Liver (tissue), 9 donors: Measurements from ENCODE around the gene STAB1. TPM values are rescaled to one million over a fixed set of nuclear protein-coding genes. Genes with fewer than 3 reads are reported as not detected.

Experiments used
- DNase-seq: peaks from one replicate; pipeline ENCODE4 v3.0.0-alpha.2; 2017; ENCODE audit warnings: low spot score
- H3K27ac ChIP-seq, 2 donors: one replicate each; pipeline ENCODE4 v1.7.0; 2013; ENCODE audit warnings: inconsistent platforms in 2 of 2, low read length in 2 of 2, control low read depth in 1 of 2, low read depth in 1 of 2, mild to moderate bottlenecking in 1 of 2
- H3K27me3 ChIP-seq, 4 donors: one replicate each; pipeline versions ENCODE4 v1.6.1 to v1.7.0; 2013; ENCODE audit warnings: low read length in 3 of 4, inconsistent platforms in 1 of 4, mild to moderate bottlenecking in 1 of 4, moderate library complexity in 1 of 4; ENCODE audit not compliant: control insufficient read depth in 4 of 4, insufficient read depth in 4 of 4
- H3K36me3 ChIP-seq, 4 donors: one replicate each; pipeline versions ENCODE4 v1.6.1 to v1.7.0; 2013; ENCODE audit warnings: low read length in 3 of 4, mild to moderate bottlenecking in 3 of 4, low read depth in 1 of 4, moderate library complexity in 1 of 4; ENCODE audit not compliant: control insufficient read depth in 4 of 4, insufficient read depth in 3 of 4
- H3K4me1 ChIP-seq, 4 donors: one replicate each; pipeline versions ENCODE4 v1.6.1 to v1.7.0; 2013; ENCODE audit warnings: low read length in 3 of 4, mild to moderate bottlenecking in 3 of 4, moderate library complexity in 1 of 4; ENCODE audit not compliant: control insufficient read depth in 4 of 4, insufficient read depth in 4 of 4
- H3K4me3 ChIP-seq, 3 donors: one replicate each; pipeline versions ENCODE4 v1.6.1 to v1.7.0; 2013; ENCODE audit warnings: low read length in 3 of 3, control low read depth in 1 of 3, low read depth in 1 of 3, mild to moderate bottlenecking in 1 of 3
- H3K9ac ChIP-seq, 2 donors: one replicate each; pipeline ENCODE4 v1.7.0; 2013; ENCODE audit warnings: low read length in 2 of 2, mild to moderate bottlenecking in 2 of 2, moderate library complexity in 2 of 2, control low read depth in 1 of 2, low read depth in 1 of 2
- H3K9me3 ChIP-seq, 4 donors: one replicate each; pipeline versions ENCODE4 v1.6.1 to v1.7.0; 2013; ENCODE audit warnings: low read length in 3 of 4; ENCODE audit not compliant: control insufficient read depth in 4 of 4
- CTCF ChIP-seq: fragments of 150-350 bp; IDR thresholded peaks from 2 replicates; pipeline ENCODE4 v1.5.1; 2017; ENCODE audit warnings: improper control_type of control experiment, low read depth, low read length; ENCODE audit not compliant: missing input control
- EGR1 ChIP-seq, 2 donors: IDR thresholded peaks; 2 replicates each; pipeline ENCODE4 v1.6.1; 2016 to 2018; ENCODE audit warnings: antibody characterized with exemption in 2 of 2, low read depth in 2 of 2
- FOXA1 ChIP-seq: IDR thresholded peaks from 2 replicates; pipeline ENCODE4 v1.6.1; 2016; ENCODE audit warnings: antibody characterized with exemption
- FOXA2 ChIP-seq: IDR thresholded peaks from 2 replicates; pipeline ENCODE4 v1.6.1; 2016; ENCODE audit warnings: antibody characterized with exemption
- GABPA ChIP-seq, 2 donors: IDR thresholded peaks in 1 of 2; conservative IDR thresholded peaks in 1 of 2; 2 replicates each; pipeline ENCODE4 v1.6.1; 2016; ENCODE audit warnings: antibody characterized with exemption in 2 of 2, mild to moderate bottlenecking in 1 of 2, moderate library complexity in 1 of 2
- HNF4A ChIP-seq, 2 donors: conservative IDR thresholded peaks; 2 replicates each; pipeline ENCODE4 v1.6.1; 2016; ENCODE audit warnings: antibody characterized with exemption in 2 of 2, mild to moderate bottlenecking in 2 of 2
- HNF4G ChIP-seq: IDR thresholded peaks from 2 replicates; pipeline ENCODE4 v1.6.1; 2016; ENCODE audit warnings: antibody characterized with exemption
- JUND ChIP-seq, 2 donors: IDR thresholded peaks; 2 replicates each; pipeline ENCODE4 v1.6.1; 2016; ENCODE audit warnings: antibody characterized with exemption in 2 of 2
- NR2F2 ChIP-seq: IDR thresholded peaks from 2 replicates; pipeline ENCODE4 v1.6.1; 2016; ENCODE audit warnings: antibody characterized with exemption
- RAD21 ChIP-seq, 2 donors: IDR thresholded peaks; 2 replicates each; pipeline ENCODE4 v1.6.1; 2016; ENCODE audit warnings: antibody characterized with exemption in 2 of 2, mild to moderate bottlenecking in 2 of 2
- RXRA ChIP-seq, 2 donors: IDR thresholded peaks; 2 replicates each; pipeline ENCODE4 v1.6.1; 2017 to 2018; ENCODE audit warnings: antibody characterized with exemption in 2 of 2, mild to moderate bottlenecking in 1 of 2
- SP1 ChIP-seq: IDR thresholded peaks from 2 replicates; pipeline ENCODE4 v1.6.1; 2018; ENCODE audit warnings: antibody characterized with exemption, mild to moderate bottlenecking
- TAF1 ChIP-seq: conservative IDR thresholded peaks from 2 replicates; pipeline ENCODE4 v1.6.1; 2016; ENCODE audit warnings: antibody characterized with exemption, mild to moderate bottlenecking
- YY1 ChIP-seq: IDR thresholded peaks from 2 replicates; pipeline ENCODE4 v1.6.1; 2016; ENCODE audit warnings: antibody characterized with exemption, mild to moderate bottlenecking
- WGBS: extraction: QIAGEN DNeasy Blood & Tissue Kit; methylation state at CpG from one replicate; pipeline ENCODE4 v1.1.7; 2013; 5-methylcytosine and 5-hydroxymethylcytosine counted together
- polyA plus RNA-seq, 2 donors: library from polyadenylated mRNA; stranded (reverse) in 1 of 2; unstranded in 1 of 2; fragments of 200-250 nt in 1 of 2; fragments of >200 nt in 1 of 2; fragmentation: Nextera tagmentation in 1 of 2; extraction: Ambion mirVana in 1 of 2; gene quantifications; one replicate each; pipeline versions ENCODE4 v1.2.1 to v1.2.3, GENCODE V29; 2013 to 2015
- total RNA-seq, 2 donors: library from RNA; depleted of rRNA; stranded (reverse); fragments of >200 nt; gene quantifications; one replicate each; pipeline ENCODE4 v1.2.3, GENCODE V29; 2014
- TF ChIP-seq, protein P1 (sequence below): IDR thresholded peaks from 2 replicates; pipeline ENCODE4 v1.6.1; 2016; ENCODE audit warnings: antibody characterized with exemption
- TF ChIP-seq, protein P2 (sequence below): IDR thresholded peaks from 2 replicates; pipeline ENCODE4 v1.6.1; 2016; ENCODE audit warnings: antibody characterized with exemption
- TF ChIP-seq, protein P3 (sequence below): IDR thresholded peaks from 2 replicates; pipeline ENCODE4 v1.6.1; 2016; ENCODE audit warnings: antibody characterized with exemption, mild to moderate bottlenecking
- TF ChIP-seq, protein P4 (sequence below): IDR thresholded peaks from 2 replicates; pipeline ENCODE4 v1.6.1; 2016; ENCODE audit warnings: antibody characterized with exemption
- donor health status: healthy.
- donor health status: healthy.
- donor health status: healthy.
- donor health status: healthy.
- donor health status: healthy.

The STAB1 gene
- total and polyA plus RNA-seq, 4 donors, result 42.0 to 198 (median 71.5) TPM

- Histone ChIP-seq H3K27ac (no peak overlapping the region), H3K4me1 (peaks cover 0 to 1% (median under 1%) of the 10 kb centered on the region in 4 donors), H3K9me3 (no peaks in the 10 kb centered on the region), H3K27me3 (no peaks in the 10 kb centered on the region), H3K36me3 (peaks cover 8 to 30% (median 18%) of the 10 kb centered on the region in 4 donors), H3K4me3 (no peak overlapping the region), H3K9ac (no peak overlapping the region)
- TF ChIP-seq GABPA (IDR thresholded peaks at IDR 0.05 in 1 of 2, conservative IDR thresholded peaks at IDR 0.05 in 1 of 2) (no peak), YY1 (no peak), TAF1 (no peak), NR2F2 (no peak), HNF4G (no peak), FOXA1 (no peak), SP1 (no peak)
- TF ChIP-seq, protein P1, sequence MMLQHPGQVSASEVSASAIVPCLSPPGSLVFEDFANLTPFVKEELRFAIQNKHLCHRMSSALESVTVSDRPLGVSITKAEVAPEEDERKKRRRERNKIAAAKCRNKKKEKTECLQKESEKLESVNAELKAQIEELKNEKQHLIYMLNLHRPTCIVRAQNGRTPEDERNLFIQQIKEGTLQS, result no peak
- TF ChIP-seq, protein P2, sequence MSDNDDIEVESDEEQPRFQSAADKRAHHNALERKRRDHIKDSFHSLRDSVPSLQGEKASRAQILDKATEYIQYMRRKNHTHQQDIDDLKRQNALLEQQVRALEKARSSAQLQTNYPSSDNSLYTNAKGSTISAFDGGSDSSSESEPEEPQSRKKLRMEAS, result no peak
- TF ChIP-seq, protein P3, sequence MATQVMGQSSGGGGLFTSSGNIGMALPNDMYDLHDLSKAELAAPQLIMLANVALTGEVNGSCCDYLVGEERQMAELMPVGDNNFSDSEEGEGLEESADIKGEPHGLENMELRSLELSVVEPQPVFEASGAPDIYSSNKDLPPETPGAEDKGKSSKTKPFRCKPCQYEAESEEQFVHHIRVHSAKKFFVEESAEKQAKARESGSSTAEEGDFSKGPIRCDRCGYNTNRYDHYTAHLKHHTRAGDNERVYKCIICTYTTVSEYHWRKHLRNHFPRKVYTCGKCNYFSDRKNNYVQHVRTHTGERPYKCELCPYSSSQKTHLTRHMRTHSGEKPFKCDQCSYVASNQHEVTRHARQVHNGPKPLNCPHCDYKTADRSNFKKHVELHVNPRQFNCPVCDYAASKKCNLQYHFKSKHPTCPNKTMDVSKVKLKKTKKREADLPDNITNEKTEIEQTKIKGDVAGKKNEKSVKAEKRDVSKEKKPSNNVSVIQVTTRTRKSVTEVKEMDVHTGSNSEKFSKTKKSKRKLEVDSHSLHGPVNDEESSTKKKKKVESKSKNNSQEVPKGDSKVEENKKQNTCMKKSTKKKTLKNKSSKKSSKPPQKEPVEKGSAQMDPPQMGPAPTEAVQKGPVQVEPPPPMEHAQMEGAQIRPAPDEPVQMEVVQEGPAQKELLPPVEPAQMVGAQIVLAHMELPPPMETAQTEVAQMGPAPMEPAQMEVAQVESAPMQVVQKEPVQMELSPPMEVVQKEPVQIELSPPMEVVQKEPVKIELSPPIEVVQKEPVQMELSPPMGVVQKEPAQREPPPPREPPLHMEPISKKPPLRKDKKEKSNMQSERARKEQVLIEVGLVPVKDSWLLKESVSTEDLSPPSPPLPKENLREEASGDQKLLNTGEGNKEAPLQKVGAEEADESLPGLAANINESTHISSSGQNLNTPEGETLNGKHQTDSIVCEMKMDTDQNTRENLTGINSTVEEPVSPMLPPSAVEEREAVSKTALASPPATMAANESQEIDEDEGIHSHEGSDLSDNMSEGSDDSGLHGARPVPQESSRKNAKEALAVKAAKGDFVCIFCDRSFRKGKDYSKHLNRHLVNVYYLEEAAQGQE, result no peak
- 94% methylated on average over 4 of the region's 4 CpGs for WGBS
- DNase-seq, result no peak
These were observed 49.8 kb downstream of the STAB1 start for GRCh38 chr3:52544937-52545336.

DNA sequence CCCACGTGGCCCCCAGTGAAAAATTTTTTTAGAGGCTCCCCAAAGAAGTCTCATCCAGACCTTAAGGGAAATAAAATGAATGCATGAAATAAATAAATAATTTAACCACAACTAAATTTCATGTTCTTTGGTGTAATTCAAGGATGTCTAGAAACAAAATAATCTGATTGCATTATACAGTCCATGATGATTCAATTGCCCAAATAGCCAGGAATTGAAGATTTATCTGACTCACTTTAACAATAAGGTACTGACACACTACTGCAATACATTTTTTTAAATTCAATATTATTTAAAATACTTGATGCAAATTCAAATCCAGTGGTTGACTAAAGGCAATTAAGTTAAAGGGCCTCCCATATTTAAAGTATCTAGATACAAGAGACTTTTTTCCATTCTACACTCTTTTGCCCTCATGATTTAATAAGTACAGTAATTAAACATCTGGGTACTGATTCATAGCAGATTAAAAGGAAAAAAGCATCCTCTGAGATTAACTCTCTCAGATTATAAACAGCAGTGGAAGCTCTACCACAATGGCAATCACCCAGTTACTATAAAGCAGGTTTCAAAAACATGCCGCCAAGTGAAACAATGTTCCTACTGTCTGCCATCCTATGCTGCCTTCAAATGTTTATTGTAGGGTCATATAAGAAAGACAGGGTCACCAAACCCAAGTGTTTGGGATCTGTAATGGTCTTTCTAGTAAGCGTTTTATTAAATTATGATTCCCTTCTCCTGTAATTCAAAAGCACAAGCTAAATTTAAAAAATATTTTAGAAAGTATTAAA is 51.2 kb downstream of the STAB1 start:
- peaks cover 11 to 38% (median 16%) of the 10 kb centered on the region in 4 donors for H3K36me3 ChIP-seq

More for the DNA sequence above, 51.2 kb downstream of the STAB1 start:
- H3K27me3 ChIP-seq, result no peaks in the 10 kb centered on the region
- no peak overlapping the region for H3K27ac ChIP-seq
- DNase-seq, result no peak
- 85% methylated on average over 3 of the region's 3 CpGs for WGBS
- H3K4me3 ChIP-seq, result no peak overlapping the region
- no peaks in the 10 kb centered on the region for H3K9me3 ChIP-seq
- TF ChIP-seq RXRA (IDR thresholded peaks at IDR 0.05) (no peak), HNF4A (conservative IDR thresholded peaks at IDR 0.05) (no peak), SP1 (no peak), FOXA1 (no peak), NR2F2 (no peak), EGR1 (IDR thresholded peaks at IDR 0.05; ENCODE audit: low read depth in 2 of 2) (no peak), TAF1 (no peak), RAD21 (IDR thresholded peaks at IDR 0.05) (no peak), JUND (IDR thresholded peaks at IDR 0.05) (no peak), YY1 (no peak), HNF4G (no peak), FOXA2 (no peak), CTCF (no peak), GABPA (IDR thresholded peaks at IDR 0.05 in 1 of 2, conservative IDR thresholded peaks at IDR 0.05 in 1 of 2) (no peak)
- TF ChIP-seq, protein P2, result no peak
- TF ChIP-seq, protein P1, result no peak
- TF ChIP-seq, protein P4, sequence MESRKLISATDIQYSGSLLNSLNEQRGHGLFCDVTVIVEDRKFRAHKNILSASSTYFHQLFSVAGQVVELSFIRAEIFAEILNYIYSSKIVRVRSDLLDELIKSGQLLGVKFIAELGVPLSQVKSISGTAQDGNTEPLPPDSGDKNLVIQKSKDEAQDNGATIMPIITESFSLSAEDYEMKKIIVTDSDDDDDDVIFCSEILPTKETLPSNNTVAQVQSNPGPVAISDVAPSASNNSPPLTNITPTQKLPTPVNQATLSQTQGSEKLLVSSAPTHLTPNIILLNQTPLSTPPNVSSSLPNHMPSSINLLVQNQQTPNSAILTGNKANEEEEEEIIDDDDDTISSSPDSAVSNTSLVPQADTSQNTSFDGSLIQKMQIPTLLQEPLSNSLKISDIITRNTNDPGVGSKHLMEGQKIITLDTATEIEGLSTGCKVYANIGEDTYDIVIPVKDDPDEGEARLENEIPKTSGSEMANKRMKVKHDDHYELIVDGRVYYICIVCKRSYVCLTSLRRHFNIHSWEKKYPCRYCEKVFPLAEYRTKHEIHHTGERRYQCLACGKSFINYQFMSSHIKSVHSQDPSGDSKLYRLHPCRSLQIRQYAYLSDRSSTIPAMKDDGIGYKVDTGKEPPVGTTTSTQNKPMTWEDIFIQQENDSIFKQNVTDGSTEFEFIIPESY, result no peak
- TF ChIP-seq, protein P3, result no peak
- H3K9ac ChIP-seq, result no peak overlapping the region
- no peaks in the 10 kb centered on the region for H3K4me1 ChIP-seq
